Measurements from ENCODE around the gene SH3BP2.

GRCh38 chr4:2874861-2875260 is 82.0 kb downstream of the SH3BP2 start:
- TF ChIP-seq CTCF (IDR thresholded peaks at IDR 0.05) (no peak), POLR2A (IDR thresholded peaks at IDR 0.05) (no peak)

Data from Peyer's patch (tissue), 4 donors.